ENCODE measurements around the gene MOB3B. TPM values are rescaled to one million over a fixed set of nuclear protein-coding genes. Genes with fewer than 3 reads are reported as not detected.
"Not testable (repeated sequence)": the region's sequence is repeated elsewhere in the genome, so short reads cannot be mapped to it uniquely, and the experiment has no call there.

Gene MOB3B
- total RNA-seq, 2 donors from 2014 or later: 0.11 to 0.59 TPM

- Mint-ChIP-seq H3K27ac (no peak overlapping the region), H3K4me1 (ENCODE audit: low read depth in 2 of 2) (no peaks in the 10 kb centered on the region), H3K27me3 (peaks cover 6 to 18% of the 10 kb centered on the region in 2 donors), H3K4me3 (no peak overlapping the region), H3K36me3 (no peaks in the 10 kb centered on the region), H3K9me3 (no peaks in the 10 kb centered on the region)
- no peak for DNase-seq (ENCODE audit: low spot score)
- ATAC-seq: no peak
Measured at GRCh38 chr9:27519466-27520465, 9.8 kb downstream of the MOB3B start.

GRCh38 chr9:27518809-27519208 is 10.8 kb downstream of the MOB3B start:
- Mint-ChIP-seq H3K9me3 (no peaks in the 10 kb centered on the region), H3K27ac (no peak overlapping the region)

GRCh38 chr9:27518006-27518405 is 11.6 kb downstream of the MOB3B start:
- Mint-ChIP-seq H3K9me3 (no peaks in the 10 kb centered on the region), H3K27me3 (peaks cover 10 to 20% of the 10 kb centered on the region in 2 donors), H3K36me3 (no peaks in the 10 kb centered on the region), H3K27ac (no peak overlapping the region), H3K4me3 (no peak overlapping the region), H3K4me1 (ENCODE audit: low read depth in 2 of 2) (no peaks in the 10 kb centered on the region)
- DNase-seq (ENCODE audit: low spot score): no peak
- no peak for ATAC-seq

More at GRCh38 chr9:27518809-27519208, 10.8 kb downstream of the MOB3B start:
- H3K4me3 Mint-ChIP-seq: no peak overlapping the region
- ATAC-seq (no peak), DNase-seq (ENCODE audit: low spot score) (no peak)
- no peaks in the 10 kb centered on the region for H3K4me1 Mint-ChIP-seq (ENCODE audit: low read depth in 2 of 2)
- no peaks in the 10 kb centered on the region for H3K36me3 Mint-ChIP-seq
- H3K27me3 Mint-ChIP-seq: peaks cover 7 to 14% of the 10 kb centered on the region in 2 donors

- Mint-ChIP-seq H3K27ac (no peak overlapping the region), H3K36me3 (no peaks in the 10 kb centered on the region), H3K9me3 (no peaks in the 10 kb centered on the region), H3K4me1 (ENCODE audit: low read depth in 2 of 2) (no peaks in the 10 kb centered on the region), H3K27me3 (peaks cover 10 to 18% of the 10 kb centered on the region in 2 donors), H3K4me3 (no peak overlapping the region)
- no peak for ATAC-seq
- DNase-seq (ENCODE audit: low spot score): no peak
Measured at GRCh38 chr9:27514551-27514950, 15.1 kb downstream of the MOB3B start.

GRCh38 chr9:27511771-27512170 is 17.8 kb downstream of the MOB3B start:
- peaks cover 15 to 18% of the 10 kb centered on the region in 2 donors for H3K27me3 Mint-ChIP-seq
- H3K4me1 Mint-ChIP-seq (ENCODE audit: low read depth in 2 of 2): no peaks in the 10 kb centered on the region
- no peak overlapping the region for H3K27ac Mint-ChIP-seq
- DNase-seq (ENCODE audit: low spot score) (no peak), ATAC-seq (no peak)
- no peaks in the 10 kb centered on the region for H3K9me3 Mint-ChIP-seq
- H3K36me3 Mint-ChIP-seq: no peaks in the 10 kb centered on the region
- no peak overlapping the region for H3K4me3 Mint-ChIP-seq

- no peak for ATAC-seq
- no peak for DNase-seq (ENCODE audit: low spot score)
- Mint-ChIP-seq H3K4me3 (no peak overlapping the region), H3K36me3 (no peaks in the 10 kb centered on the region), H3K27me3 (peaks cover 18 to 21% of the 10 kb centered on the region in 2 donors), H3K9me3 (no peaks in the 10 kb centered on the region), H3K27ac (no peak overlapping the region), H3K4me1 (ENCODE audit: low read depth in 2 of 2) (peaks cover 0 to 3% of the 10 kb centered on the region in 2 donors)
Measured at GRCh38 chr9:27510780-27511179, 18.8 kb downstream of the MOB3B start.

GRCh38 chr9:27506981-27507380 is 22.6 kb downstream of the MOB3B start:
- no peaks in the 10 kb centered on the region for H3K36me3 Mint-ChIP-seq
- H3K27ac Mint-ChIP-seq: no peak overlapping the region
- no peak overlapping the region for H3K4me3 Mint-ChIP-seq
- ATAC-seq (no peak), DNase-seq (ENCODE audit: low spot score) (no peak)
- peaks cover 0 to 4% of the 10 kb centered on the region in 2 donors for H3K4me1 Mint-ChIP-seq (ENCODE audit: low read depth in 2 of 2)
- no peaks in the 10 kb centered on the region for H3K9me3 Mint-ChIP-seq
- peaks cover 16 to 18% of the 10 kb centered on the region in 2 donors for H3K27me3 Mint-ChIP-seq

GRCh38 chr9:27505744-27506161 is 23.9 kb downstream of the MOB3B start:
- Mint-ChIP-seq H3K36me3 (no peaks in the 10 kb centered on the region), H3K9me3 (no peaks in the 10 kb centered on the region), H3K4me1 (ENCODE audit: low read depth in 2 of 2) (peaks cover 2 to 4% of the 10 kb centered on the region in 2 donors), H3K4me3 (no peak overlapping the region), H3K27me3 (peaks cover 19 to 28% of the 10 kb centered on the region in 2 donors), H3K27ac (peak overlapping the region in 1 of 2 donors; percentile 18)
- DNase-seq (ENCODE audit: low spot score) (no peak), ATAC-seq (no peak)

GRCh38 chr9:27504259-27504658 is 25.4 kb downstream of the MOB3B start:
- Mint-ChIP-seq H3K27me3 (peaks cover 19 to 28% of the 10 kb centered on the region in 2 donors), H3K4me3 (no peak overlapping the region), H3K36me3 (no peaks in the 10 kb centered on the region), H3K9me3 (no peaks in the 10 kb centered on the region), H3K27ac (peak overlapping the region in 1 of 2 donors; percentile 17), H3K4me1 (ENCODE audit: low read depth in 2 of 2) (peaks cover 2 to 4% of the 10 kb centered on the region in 2 donors)
- no peak for ATAC-seq
- DNase-seq (ENCODE audit: low spot score): no peak

GRCh38 chr9:27503623-27504022 is 26.0 kb downstream of the MOB3B start:
- H3K27me3 Mint-ChIP-seq: peaks cover 14 to 22% of the 10 kb centered on the region in 2 donors
- peak overlapping the region in 1 of 2 donors; percentile 17 for H3K27ac Mint-ChIP-seq
- H3K9me3 Mint-ChIP-seq: no peaks in the 10 kb centered on the region
- no peaks in the 10 kb centered on the region for H3K36me3 Mint-ChIP-seq
- peaks cover 2 to 4% of the 10 kb centered on the region in 2 donors for H3K4me1 Mint-ChIP-seq (ENCODE audit: low read depth in 2 of 2)
- ATAC-seq: no peak
- no peak for DNase-seq (ENCODE audit: low spot score)
- no peak overlapping the region for H3K4me3 Mint-ChIP-seq

GRCh38 chr9:27500902-27501301 is 28.7 kb downstream of the MOB3B start:
- not testable (repeated sequence) for DNase-seq (ENCODE audit: low spot score); H3K27ac Mint-ChIP-seq; H3K9me3 Mint-ChIP-seq; H3K4me1 Mint-ChIP-seq (ENCODE audit: low read depth in 2 of 2); H3K4me3 Mint-ChIP-seq; ATAC-seq; H3K36me3 Mint-ChIP-seq
- peaks cover 10 to 21% of the 10 kb centered on the region in 2 donors for H3K27me3 Mint-ChIP-seq

GRCh38 chr9:27499451-27499850 is 30.2 kb downstream of the MOB3B start:
- peak; percentile 75 to 83 for ATAC-seq
- Mint-ChIP-seq H3K4me1 (ENCODE audit: low read depth in 2 of 2) (peaks cover 0 to 2% of the 10 kb centered on the region in 2 donors), H3K27ac (peak overlapping the region in 1 of 2 donors; percentile 56), H3K36me3 (no peaks in the 10 kb centered on the region), H3K9me3 (no peaks in the 10 kb centered on the region), H3K4me3 (no peak overlapping the region), H3K27me3 (peaks cover 7 to 17% of the 10 kb centered on the region in 2 donors)
- DNase-seq (ENCODE audit: low spot score): no peak

GRCh38 chr9:27497883-27498417 is 31.7 kb downstream of the MOB3B start:
- H3K4me1 Mint-ChIP-seq (ENCODE audit: low read depth in 2 of 2): peaks cover 0 to 2% of the 10 kb centered on the region in 2 donors
- H3K27ac Mint-ChIP-seq: no peak overlapping the region
- H3K4me3 Mint-ChIP-seq: no peak overlapping the region
- ATAC-seq (no peak), DNase-seq (ENCODE audit: low spot score) (no peak)
- H3K9me3 Mint-ChIP-seq: no peaks in the 10 kb centered on the region
- peaks cover 5 to 17% of the 10 kb centered on the region in 2 donors for H3K27me3 Mint-ChIP-seq
- H3K36me3 Mint-ChIP-seq: no peaks in the 10 kb centered on the region

GRCh38 chr9:27496135-27496504 is 33.5 kb downstream of the MOB3B start:
- H3K9me3 Mint-ChIP-seq: no peaks in the 10 kb centered on the region
- H3K36me3 Mint-ChIP-seq: no peaks in the 10 kb centered on the region

More at GRCh38 chr9:27496135-27496504, 33.5 kb downstream of the MOB3B start:
- no peak overlapping the region for H3K27ac Mint-ChIP-seq
- peaks cover 0 to 2% of the 10 kb centered on the region in 2 donors for H3K4me1 Mint-ChIP-seq (ENCODE audit: low read depth in 2 of 2)
- H3K27me3 Mint-ChIP-seq: peaks cover 2 to 3% of the 10 kb centered on the region in 2 donors
- no peak for DNase-seq (ENCODE audit: low spot score)
- no peak for ATAC-seq
- H3K4me3 Mint-ChIP-seq: no peak overlapping the region

All from natural killer cell treated with Interleukin-12 subunit alpha and Interleukin-12 subunit beta and Interleukin-15 and Interleukin-18, amount 100 ng/mL, for 72 hours (primary cell).